SU-DHL-6 (cell line): ENCODE data around the gene SSC4D.
A peak's percentile ranks its signal among the peaks of the same experiment; 100 is the strongest.

Experiments
- H2AFZ ChIP-seq: fragments of 200-600 bp; sonication (generic); 2 replicates; pipeline ENCODE4 v1.6.1; 2014; ENCODE audit warnings: low read depth, mild to moderate bottlenecking, moderate library complexity, mixed read lengths, antibody characterized with exemption, low read length; ENCODE audit not compliant: severe bottlenecking
- H3F3A ChIP-seq: fragments of 200-600 bp; shearing (Covaris generic); 2 replicates; pipeline ENCODE4 v1.6.0; 2016; ENCODE audit warnings: antibody characterized with exemption, mild to moderate bottlenecking; ENCODE audit not compliant: insufficient read depth
- H3K27ac ChIP-seq: fragments of 200-600 bp; sonication (generic); 2 replicates; pipeline ENCODE4 v1.5.1; 2016; ENCODE audit warnings: low read depth, mild to moderate bottlenecking, low read length, moderate library complexity, mixed read lengths
- H3K27me3 ChIP-seq: fragments of 200-600 bp; sonication (generic), shearing (Covaris generic); 2 replicates; pipeline ENCODE4 v1.6.0; 2014; ENCODE audit warnings: mild to moderate bottlenecking, low read length
- H3K36me3 ChIP-seq: fragments of 200-600 bp; sonication (generic); 2 replicates; pipeline ENCODE4 v1.6.1; 2014; ENCODE audit warnings: mild to moderate bottlenecking, low read length, mixed read lengths
- H3K4me2 ChIP-seq: fragments of 300-600, 200-600 bp; shearing (Covaris generic), sonication (generic); 2 replicates; pipeline ENCODE4 v1.6.0; 2014; ENCODE audit warnings: low read length, low read depth, mild to moderate bottlenecking; ENCODE audit not compliant: poor library complexity, severe bottlenecking
- H3K4me3 ChIP-seq: fragments of 200-600 bp; sonication (generic); 2 replicates; pipeline ENCODE4 v1.5.1; 2014; ENCODE audit warnings: antibody characterized with exemption, low read length, mild to moderate bottlenecking, mixed read lengths; ENCODE audit not compliant: insufficient read depth, poor library complexity, severe bottlenecking
- H3K79me2 ChIP-seq: fragments of 200-600 bp; sonication (generic); 2 replicates; pipeline ENCODE4 v1.6.1; 2014; ENCODE audit warnings: mild to moderate bottlenecking, low read length, moderate library complexity; ENCODE audit not compliant: insufficient read depth
- H3K9ac ChIP-seq: fragments of 200-600 bp; sonication (generic); 2 replicates; pipeline ENCODE4 v1.7.0; 2014; ENCODE audit warnings: mild to moderate bottlenecking, low read length
- H3K9me2 ChIP-seq: fragments of 200-600 bp; sonication (generic); replicated peaks from 2 replicates; pipeline ENCODE4 v1.6.1; 2014; ENCODE audit warnings: low read length; ENCODE audit not compliant: insufficient read depth
- H3K9me3 ChIP-seq: fragments of 200-600 bp; sonication (generic); 2 replicates; pipeline ENCODE4 v1.6.1; 2014; ENCODE audit warnings: low read length, mixed read lengths; ENCODE audit not compliant: insufficient read depth
- H4K20me1 ChIP-seq: fragments of 200-600 bp; sonication (generic); 2 replicates; pipeline ENCODE4 v1.6.1; 2014; ENCODE audit warnings: low read depth, mild to moderate bottlenecking, antibody characterized with exemption, low read length, moderate library complexity, mixed read lengths
- CTCF ChIP-seq: fragments of 200-600 bp; sonication (generic); IDR thresholded peaks from one replicate; pipeline ENCODE4 v1.5.1; 2017; ENCODE audit warnings: antibody characterized with exemption, mild to moderate bottlenecking, low read length, moderate library complexity; ENCODE audit not compliant: insufficient read depth, poor library complexity, severe bottlenecking
- EZH2phosphoT487 ChIP-seq: fragments of 200-600 bp; sonication (generic), shearing (Covaris generic); conservative IDR thresholded peaks from 2 replicates; pipeline ENCODE4 v1.6.1; 2018; ENCODE audit warnings: mild to moderate bottlenecking, antibody characterized with exemption, low read length, moderate library complexity, mixed read lengths

The SSC4D gene

DNA sequence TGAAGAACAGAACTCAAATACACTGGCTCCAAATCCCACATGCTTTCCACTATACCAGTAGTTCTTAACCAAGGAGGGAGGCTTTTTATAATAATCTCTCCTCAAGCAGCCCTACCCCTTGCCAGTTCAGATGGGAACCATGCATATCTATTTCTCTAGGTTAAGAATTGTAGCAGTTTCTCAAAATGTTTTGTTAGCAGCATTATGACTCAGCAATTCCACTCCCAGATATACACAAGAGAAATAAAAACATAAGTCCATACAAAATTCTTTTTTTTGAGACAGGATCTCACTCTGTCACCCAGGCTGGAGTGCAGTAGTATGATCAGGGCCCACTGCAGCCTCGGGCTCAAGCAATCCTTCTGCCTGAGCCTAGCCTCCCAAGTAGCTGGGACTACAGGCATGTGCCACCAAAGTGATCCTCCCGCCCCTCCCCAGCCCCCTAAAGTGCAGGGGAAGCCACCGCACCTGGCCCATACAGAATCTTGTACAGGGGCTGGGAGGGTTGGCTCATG is 68.8 kb downstream of the SSC4D start:
- peaks cover 32% of the 10 kb centered on the region for H4K20me1 ChIP-seq
- H3K27ac ChIP-seq = peak overlapping the region; percentile 14; the same call in 1 of the 2 replicates
- peaks cover 14% of the 10 kb centered on the region; the same call in 1 of the 2 replicates for H3K36me3 ChIP-seq
- no peaks in the 10 kb centered on the region for H3K9me2 ChIP-seq
- H2AFZ ChIP-seq = no peak overlapping the region
- H3F3A ChIP-seq = 0 out of 2 replicates have a peak, but pooled peaks cover 4% of the 10 kb centered on the region
- H3K4me2 ChIP-seq = no peak overlapping the region
- no peak overlapping the region for H3K9ac ChIP-seq
- H3K27me3 ChIP-seq = no peaks in the 10 kb centered on the region
- no peak overlapping the region for H3K4me3 ChIP-seq
- H3K9me3 ChIP-seq = no peaks in the 10 kb centered on the region
- no peak for TF ChIP-seq CTCF
- no peak for TF ChIP-seq EZH2phosphoT487
- peaks cover 99% of the 10 kb centered on the region for H3K79me2 ChIP-seq
